ENCODE results near the gene LRBA.
"Not testable (repeated sequence)": the region's sequence is repeated elsewhere in the genome, so short reads cannot be mapped to it uniquely, and the experiment has no call there.

LRBA gene

DNA sequence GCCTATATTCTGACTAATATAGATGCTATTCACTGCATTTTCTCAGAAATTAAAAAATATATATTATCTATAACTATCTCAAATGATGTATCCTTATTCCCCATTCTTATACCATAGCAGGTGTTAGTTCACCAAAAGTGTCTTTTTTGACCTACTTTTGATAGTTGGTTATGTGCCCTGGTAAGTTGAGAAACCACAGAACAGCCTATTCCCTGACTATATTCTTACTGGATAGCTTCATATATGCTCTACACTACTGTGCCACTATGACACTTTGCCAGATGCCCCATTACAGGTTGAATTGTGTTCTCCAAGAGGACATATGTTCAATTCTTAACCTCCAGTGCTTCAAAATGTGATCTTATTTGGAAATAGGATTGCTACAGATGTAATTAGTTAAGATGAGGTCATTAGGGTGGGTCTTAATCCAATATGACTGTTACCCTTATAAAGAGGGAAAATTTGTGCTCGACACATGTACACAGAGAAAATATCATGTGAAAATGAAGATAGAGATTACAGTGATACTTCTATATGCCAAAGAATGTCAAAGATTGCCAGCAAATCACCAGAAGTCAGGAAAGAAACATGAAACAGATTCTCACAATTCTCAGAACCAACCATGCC is 76.1 kb downstream of the LRBA start:
- CTCF ChIA-PET: interaction anchor here (0.5 to 0.8 kb wide), 2 partner anchors 8 to 378 kb away, joined by 3 to 4 read pairs; no protein-coding TSS in a partner anchor
- TF ChIP-seq, protein P1, sequence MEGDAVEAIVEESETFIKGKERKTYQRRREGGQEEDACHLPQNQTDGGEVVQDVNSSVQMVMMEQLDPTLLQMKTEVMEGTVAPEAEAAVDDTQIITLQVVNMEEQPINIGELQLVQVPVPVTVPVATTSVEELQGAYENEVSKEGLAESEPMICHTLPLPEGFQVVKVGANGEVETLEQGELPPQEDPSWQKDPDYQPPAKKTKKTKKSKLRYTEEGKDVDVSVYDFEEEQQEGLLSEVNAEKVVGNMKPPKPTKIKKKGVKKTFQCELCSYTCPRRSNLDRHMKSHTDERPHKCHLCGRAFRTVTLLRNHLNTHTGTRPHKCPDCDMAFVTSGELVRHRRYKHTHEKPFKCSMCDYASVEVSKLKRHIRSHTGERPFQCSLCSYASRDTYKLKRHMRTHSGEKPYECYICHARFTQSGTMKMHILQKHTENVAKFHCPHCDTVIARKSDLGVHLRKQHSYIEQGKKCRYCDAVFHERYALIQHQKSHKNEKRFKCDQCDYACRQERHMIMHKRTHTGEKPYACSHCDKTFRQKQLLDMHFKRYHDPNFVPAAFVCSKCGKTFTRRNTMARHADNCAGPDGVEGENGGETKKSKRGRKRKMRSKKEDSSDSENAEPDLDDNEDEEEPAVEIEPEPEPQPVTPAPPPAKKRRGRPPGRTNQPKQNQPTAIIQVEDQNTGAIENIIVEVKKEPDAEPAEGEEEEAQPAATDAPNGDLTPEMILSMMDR (conservative IDR thresholded peaks at IDR 0.05; ENCODE audit: low read depth): no peak
- no peak overlapping the region for H3K27ac ChIP-seq
- no peak for DNase-seq (ENCODE audit: low spot score)
- POLR2A ChIA-PET (ENCODE audit: low non-redundant PET): no interaction called here

DNA sequence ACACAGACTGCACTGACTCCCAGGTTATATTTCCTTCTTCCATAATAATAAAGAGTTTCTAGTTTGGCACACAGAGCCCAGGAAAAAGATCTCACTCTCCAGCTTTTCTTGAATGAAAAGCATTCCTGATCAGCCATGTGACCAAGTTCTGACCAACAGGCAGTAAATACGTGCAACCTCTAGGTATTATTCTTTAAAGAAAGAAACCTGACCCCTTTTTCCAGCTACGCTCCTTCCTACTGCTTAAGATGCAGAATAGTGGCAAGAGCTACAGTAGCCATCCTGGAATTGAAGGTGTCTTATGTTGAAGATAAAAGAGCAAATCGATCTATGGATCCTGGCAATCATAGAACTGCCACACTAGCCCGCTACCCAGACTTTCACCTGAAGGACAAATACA is 76.7 kb downstream of the LRBA start:
- TF ChIP-seq, protein P1 (conservative IDR thresholded peaks at IDR 0.05; ENCODE audit: low read depth): no peak
- H3K27ac ChIP-seq: no peak overlapping the region
- DNase-seq (ENCODE audit: low spot score): no peak
- POLR2A ChIA-PET (ENCODE audit: low non-redundant PET): no interaction called here
- CTCF ChIA-PET: interaction anchor here (0.5 to 0.8 kb wide), 2 partner anchors 9 to 379 kb away, joined by 3 to 4 read pairs; no protein-coding TSS in a partner anchor

DNA sequence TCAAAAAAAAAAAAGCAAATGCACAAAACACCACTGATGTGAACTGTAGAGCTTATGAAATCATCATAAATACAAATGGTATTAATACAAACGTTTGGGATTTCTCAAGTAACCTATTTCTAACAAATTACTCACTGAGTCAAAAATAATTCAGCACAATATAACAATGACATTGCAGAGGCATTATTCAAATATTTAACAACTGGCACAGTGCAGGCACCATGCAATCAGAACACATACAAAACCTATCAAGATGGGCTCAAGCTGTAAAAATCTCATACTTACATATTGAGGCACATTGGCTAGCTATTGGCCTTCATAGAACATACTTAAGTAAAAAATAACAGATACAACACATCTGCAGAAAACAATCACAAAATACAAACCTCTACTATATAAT is 81.1 kb downstream of the LRBA start:
- DNase-seq (ENCODE audit: low spot score): no peak
- ChIA-PET POLR2A (ENCODE audit: low non-redundant PET) (no interaction called here), CTCF (interaction anchor here (0.6 to 0.8 kb wide), 2 partner anchors 69 to 921 kb away, joined by 4 read pairs; no protein-coding TSS in a partner anchor)

DNA sequence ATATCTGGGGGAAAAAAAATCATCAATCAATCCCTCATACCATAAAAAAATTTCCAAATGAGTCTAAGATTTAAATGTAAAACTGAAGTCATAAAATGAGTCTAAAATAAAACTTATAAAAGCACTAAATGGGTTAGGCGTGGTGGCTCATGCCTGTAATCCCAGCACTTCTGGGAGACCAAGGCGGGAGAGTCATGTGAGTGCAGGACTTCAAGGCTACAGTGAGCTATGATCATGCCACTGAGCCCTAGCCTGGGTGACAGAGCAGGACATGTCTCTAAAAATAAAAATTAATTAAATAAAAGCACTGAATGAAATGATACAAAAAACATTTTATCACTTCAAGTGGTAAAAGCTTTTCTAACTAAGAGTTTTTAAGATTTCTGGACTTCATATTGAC is 83.3 kb downstream of the LRBA start:
- ChIA-PET POLR2A (ENCODE audit: low non-redundant PET) (no interaction called here), CTCF (interaction anchor here (0.6 kb wide), 1 partner anchor 189 kb away, joined by 4 read pairs; no protein-coding TSS in a partner anchor)
- H3K27ac ChIP-seq: no peak overlapping the region
- DNase-seq (ENCODE audit: low spot score): no peak
- TF ChIP-seq, protein P1 (conservative IDR thresholded peaks at IDR 0.05; ENCODE audit: low read depth): no peak

More for the DNA sequence above, 81.1 kb downstream of the LRBA start:
- H3K27ac ChIP-seq: no peak overlapping the region
- TF ChIP-seq, protein P1 (conservative IDR thresholded peaks at IDR 0.05; ENCODE audit: low read depth): no peak

DNA sequence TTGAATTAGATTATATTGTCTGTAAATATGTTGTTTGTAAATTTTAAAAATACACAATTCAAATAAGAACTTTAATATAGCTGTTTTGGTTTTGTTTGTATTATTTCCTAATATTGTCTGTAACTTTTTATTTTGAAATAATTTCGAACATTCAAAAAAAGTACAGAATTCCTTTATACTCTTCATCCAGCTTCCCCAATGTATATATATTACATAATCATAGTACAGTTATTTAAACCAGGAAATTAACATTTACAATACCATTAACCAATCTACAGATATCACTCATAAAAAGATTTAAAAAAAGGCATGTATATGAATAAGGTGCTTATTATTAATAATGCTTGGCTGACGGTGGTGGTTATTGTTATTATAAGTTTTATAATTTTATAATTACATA is 84.1 kb downstream of the LRBA start:
- TF ChIP-seq, protein P1 (conservative IDR thresholded peaks at IDR 0.05; ENCODE audit: low read depth): no peak
- POLR2A ChIA-PET (ENCODE audit: low non-redundant PET): no interaction called here
- DNase-seq (ENCODE audit: low spot score): no peak

DNA sequence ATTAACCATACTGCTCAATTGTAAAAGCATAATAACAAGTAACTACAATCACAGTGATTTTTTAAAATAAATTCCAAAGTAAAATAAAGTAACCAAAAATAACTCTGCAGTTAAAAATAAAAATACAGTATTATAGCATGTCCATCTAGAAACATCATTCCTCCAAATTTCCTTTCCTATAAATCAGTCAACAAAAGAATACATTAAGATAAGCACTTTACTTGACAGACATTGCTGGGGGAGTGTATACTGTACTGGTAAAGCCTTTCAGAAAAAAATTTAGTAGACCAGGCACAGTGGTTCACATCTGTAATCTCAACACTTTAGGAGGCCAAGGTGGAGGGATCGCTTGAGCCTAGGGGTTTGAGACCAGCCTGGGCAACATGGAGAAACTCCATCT is 91.1 kb downstream of the LRBA start:
- H3K27ac ChIP-seq: no peak overlapping the region
- ChIA-PET CTCF (interaction anchor here (0.5 kb wide), 1 partner anchor 104 kb away, joined by 6 read pairs; no protein-coding TSS in a partner anchor), POLR2A (ENCODE audit: low non-redundant PET) (no interaction called here)
- TF ChIP-seq, protein P1 (conservative IDR thresholded peaks at IDR 0.05; ENCODE audit: low read depth): no peak
- DNase-seq (ENCODE audit: low spot score): no peak

More for the DNA sequence above, 84.1 kb downstream of the LRBA start:
- CTCF ChIA-PET: interaction anchor here (0.6 kb wide), 1 partner anchor 1007 kb away, joined by 3 read pairs; no protein-coding TSS in a partner anchor
- H3K27ac ChIP-seq: no peak overlapping the region

DNA sequence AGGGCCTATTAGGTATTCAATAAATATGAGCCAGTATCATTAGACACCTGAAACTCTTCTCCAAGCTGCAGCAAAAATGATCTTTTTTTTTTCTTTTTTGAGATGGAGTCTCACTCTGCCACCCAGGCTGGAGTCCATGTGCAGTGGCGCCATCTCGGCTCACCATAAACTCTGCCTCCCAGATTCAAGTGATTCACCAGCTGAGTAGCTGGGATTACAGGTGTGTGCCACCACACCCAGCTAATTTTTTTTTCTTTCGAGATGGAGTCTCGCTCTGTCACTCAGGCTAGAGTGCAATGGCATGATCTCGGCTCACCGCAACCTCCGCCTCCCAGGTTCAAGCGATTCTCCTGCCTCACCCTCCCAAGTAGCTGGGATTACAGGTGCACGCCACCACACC is 93.6 kb downstream of the LRBA start:
- POLR2A ChIA-PET (ENCODE audit: low non-redundant PET): interaction anchor here (0.7 kb wide), 1 partner anchor 94 kb away, joined by 4 read pairs; no protein-coding TSS in a partner anchor
- H3K27ac ChIP-seq; CTCF ChIA-PET; DNase-seq (ENCODE audit: low spot score): not testable (repeated sequence)

DNA sequence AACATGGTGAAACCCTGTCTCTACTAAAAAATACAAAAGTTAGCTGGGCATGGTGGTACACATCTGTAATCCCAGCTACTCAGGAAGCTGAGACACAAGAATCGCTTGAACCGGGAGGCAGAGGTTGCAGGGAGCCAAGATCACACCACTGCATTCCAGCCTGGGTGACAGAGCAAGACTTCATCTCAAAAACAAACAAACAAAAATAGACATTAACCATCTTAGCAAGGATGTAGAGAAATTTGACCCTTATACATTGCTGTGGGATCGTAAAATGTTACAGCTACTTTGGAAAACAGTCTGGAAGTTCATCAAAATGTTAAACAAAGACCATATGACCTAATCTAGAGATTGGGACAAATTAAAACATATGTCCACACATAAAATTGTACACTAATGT is 96.5 kb downstream of the LRBA start:
- CTCF ChIA-PET; DNase-seq (ENCODE audit: low spot score); H3K27ac ChIP-seq; POLR2A ChIA-PET (ENCODE audit: low non-redundant PET): not testable (repeated sequence)

Data from RWPE1 (cell line).